ENCODE results near the gene NLGN1.
A peak's percentile ranks its signal among the peaks of the same experiment; 100 is the strongest.

NLGN1 gene

GRCh38 chr3:173986861-173987410 is 589.4 kb downstream of the NLGN1 start:
- DNase-seq (ENCODE audit: low spot score): no peak

GRCh38 chr3:173988909-173989308 is 591.4 kb downstream of the NLGN1 start:
- DNase-seq (ENCODE audit: low spot score): no peak

GRCh38 chr3:173992416-173992815 is 594.9 kb downstream of the NLGN1 start:
- no peak for DNase-seq (ENCODE audit: low spot score)

GRCh38 chr3:173993299-173993698 is 595.8 kb downstream of the NLGN1 start:
- DNase-seq (ENCODE audit: low spot score): peak; percentile 39

- DNase-seq (ENCODE audit: low spot score): no peak
These were observed 603.1 kb downstream of the NLGN1 start for GRCh38 chr3:174000675-174001074.

- no peak for DNase-seq (ENCODE audit: low spot score)
These were observed 605.0 kb downstream of the NLGN1 start for GRCh38 chr3:174002543-174002942.

GRCh38 chr3:174010907-174011306 is 613.4 kb downstream of the NLGN1 start:
- no peak for DNase-seq (ENCODE audit: low spot score)

- no peak for DNase-seq (ENCODE audit: low spot score)
These were observed 618.6 kb downstream of the NLGN1 start for GRCh38 chr3:174016186-174016585.

GRCh38 chr3:174020156-174020555 is 622.6 kb downstream of the NLGN1 start:
- DNase-seq (ENCODE audit: low spot score): no peak

- DNase-seq (ENCODE audit: low spot score): no peak
These were observed 625.9 kb downstream of the NLGN1 start for GRCh38 chr3:174023421-174023820.

- no peak for DNase-seq (ENCODE audit: low spot score)
These were observed 631.1 kb downstream of the NLGN1 start for GRCh38 chr3:174028673-174029072.

- no peak for DNase-seq (ENCODE audit: low spot score)
These were observed 637.9 kb downstream of the NLGN1 start for GRCh38 chr3:174035328-174035886.

- DNase-seq (ENCODE audit: low spot score): no peak
These were observed 648.8 kb downstream of the NLGN1 start for GRCh38 chr3:174046311-174046710.

- DNase-seq (ENCODE audit: low spot score): no peak
These were observed 651.9 kb downstream of the NLGN1 start for GRCh38 chr3:174049472-174049871.

GRCh38 chr3:174051191-174051590 is 653.6 kb downstream of the NLGN1 start:
- peak; percentile 6 for DNase-seq (ENCODE audit: low spot score)

GRCh38 chr3:174058804-174059203 is 661.3 kb downstream of the NLGN1 start:
- no peak for DNase-seq (ENCODE audit: low spot score)

GRCh38 chr3:174060431-174060830 is 662.9 kb downstream of the NLGN1 start:
- no peak for DNase-seq (ENCODE audit: low spot score)

- no peak for DNase-seq (ENCODE audit: low spot score)
These were observed 663.6 kb downstream of the NLGN1 start for GRCh38 chr3:174061162-174061561.

- DNase-seq (ENCODE audit: low spot score): no peak
These were observed 664.2 kb downstream of the NLGN1 start for GRCh38 chr3:174061731-174062130.

- DNase-seq (ENCODE audit: low spot score): no peak
These were observed 665.4 kb downstream of the NLGN1 start for GRCh38 chr3:174062923-174063322.

GRCh38 chr3:174068035-174068434 is 670.5 kb downstream of the NLGN1 start:
- DNase-seq (ENCODE audit: low spot score): no peak

- DNase-seq (ENCODE audit: low spot score): no peak
These were observed 675.1 kb downstream of the NLGN1 start for GRCh38 chr3:174072675-174073074.

GRCh38 chr3:174083706-174084105 is 686.2 kb downstream of the NLGN1 start:
- no peak for DNase-seq (ENCODE audit: low spot score)

- DNase-seq (ENCODE audit: low spot score): no peak
These were observed 692.0 kb downstream of the NLGN1 start for GRCh38 chr3:174089592-174089991.
